DND-41 (cell line): ENCODE measurements around the gene MAML3.

ENCODE experiments used
- CTCF ChIP-seq: IDR thresholded peaks from 2 replicates; pipeline ENCODE4 v1.5.1; 2012; ENCODE audit warnings: borderline replicate concordance, low read length, moderate library complexity, mild to moderate bottlenecking; ENCODE audit not compliant: poor library complexity, severe bottlenecking; ENCODE audit errors: extremely low read depth
- EZH2 ChIP-seq: IDR thresholded peaks from 3 replicates; pipeline ENCODE4 v1.6.1; 2012; ENCODE audit warnings: borderline replicate concordance, low read depth, mild to moderate bottlenecking, moderate library complexity, low read length, inconsistent platforms; ENCODE audit not compliant: severe bottlenecking

- TF ChIP-seq CTCF: no peak
- no peak for TF ChIP-seq EZH2
Measured at GRCh38 chr4:139740121-139740520, 413.9 kb downstream of the MAML3 start.
